Camera-type eye (tissue), 1 donor: Measurements from ENCODE around the gene SRF. TPM values are rescaled to one million over a fixed set of nuclear protein-coding genes. Genes with fewer than 3 reads are reported as not detected.

Experiments used
- total RNA-seq: library from RNA; depleted of rRNA; stranded (reverse); fragments of >200 nt; gene quantifications from one replicate; pipeline ENCODE4 v1.2.3, GENCODE V29; 2014

Gene SRF
- total RNA-seq: 17.2 TPM

DNA sequence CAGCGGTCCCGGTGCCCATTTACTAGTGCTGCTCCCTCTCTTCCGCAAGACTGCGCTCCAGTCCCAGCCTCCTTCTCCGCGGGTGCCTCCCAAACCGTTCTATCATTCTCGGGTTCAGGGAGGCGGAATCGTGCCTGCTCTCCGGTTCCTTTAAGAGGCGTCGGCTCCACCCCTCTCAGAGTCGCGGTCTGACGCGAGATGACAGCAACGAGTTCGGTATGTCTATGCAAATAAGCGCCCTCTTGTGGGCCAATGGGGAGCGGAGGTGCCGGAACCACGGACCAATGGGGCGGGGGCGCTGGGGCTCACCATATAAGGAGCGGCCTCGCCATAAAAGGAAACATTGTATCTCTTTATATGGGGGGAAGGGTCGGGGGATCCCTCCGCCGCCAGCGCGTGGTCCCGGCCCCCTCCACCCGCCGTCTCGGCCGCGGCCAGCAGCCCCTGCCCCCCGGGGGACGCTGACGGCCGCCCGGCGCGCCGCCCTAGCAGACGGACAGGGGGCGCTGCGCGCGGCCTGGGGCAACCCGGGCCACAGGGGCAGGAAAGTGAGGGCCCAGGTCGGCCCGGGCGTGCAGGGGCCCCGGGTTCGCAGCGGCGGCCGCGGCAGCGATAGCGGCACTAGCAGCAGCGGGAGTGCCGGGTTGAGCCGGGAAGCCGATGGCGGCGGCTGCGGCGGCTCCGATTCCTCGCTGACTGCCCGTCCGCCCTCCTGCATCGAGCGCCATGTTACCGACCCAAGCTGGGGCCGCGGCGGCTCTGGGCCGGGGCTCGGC lies at the start of gene SRF:
Gene SRF (plus strand): TSS at position 339 of the 776 bp plus-strand sequence. CDS start 388 bp downstream, at position 727.

DNA sequence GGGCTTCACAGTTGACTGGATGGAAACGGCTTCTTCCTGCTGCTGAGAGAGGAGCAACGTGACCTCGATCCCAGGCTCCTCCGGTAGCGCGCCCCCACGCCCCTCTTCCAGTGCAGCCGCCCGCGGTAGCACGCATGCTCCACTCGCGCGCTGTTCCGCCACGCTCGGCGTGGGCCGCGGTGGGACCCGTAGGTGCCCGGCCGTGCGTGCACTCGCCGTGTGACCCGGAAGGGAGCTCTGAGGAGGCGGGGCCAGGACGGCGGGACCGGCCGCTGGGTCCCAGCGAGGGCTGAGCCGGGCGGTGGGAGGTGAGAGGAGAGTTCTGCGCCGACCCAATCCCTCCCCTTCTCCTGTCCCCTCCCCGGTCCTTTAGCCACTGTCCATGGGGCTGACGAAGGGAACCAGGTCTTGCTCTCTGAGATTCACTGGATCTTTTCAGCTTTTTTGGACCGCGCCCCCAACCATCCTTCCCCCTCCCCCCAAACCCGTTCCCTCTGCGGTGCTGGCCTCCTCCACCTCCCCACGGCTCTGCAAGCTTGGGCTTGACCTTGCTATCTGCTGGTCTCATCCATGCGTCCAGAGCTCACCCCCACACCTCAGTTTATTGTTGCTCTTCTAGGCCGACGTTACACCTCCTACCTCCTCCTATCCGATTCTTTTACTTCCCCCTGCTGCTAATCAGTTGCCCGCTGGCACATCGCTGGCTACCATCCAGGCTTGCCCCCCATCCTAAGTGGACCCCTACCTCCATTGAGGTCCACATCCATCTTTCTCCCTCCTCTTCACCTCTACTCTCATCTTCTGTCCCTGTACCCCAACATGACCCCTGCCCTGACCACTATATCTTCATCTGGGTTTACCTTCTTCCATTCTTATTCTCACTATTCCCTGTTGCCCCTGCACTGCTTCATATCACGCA lies 11.1 kb downstream of the SRF start, which contains the start of gene CUL9:
Gene CUL9 (plus strand): TSS at position 255 of the 919 bp plus-strand sequence. CDS start 2,115 bp downstream, outside the sequence.

DNA sequence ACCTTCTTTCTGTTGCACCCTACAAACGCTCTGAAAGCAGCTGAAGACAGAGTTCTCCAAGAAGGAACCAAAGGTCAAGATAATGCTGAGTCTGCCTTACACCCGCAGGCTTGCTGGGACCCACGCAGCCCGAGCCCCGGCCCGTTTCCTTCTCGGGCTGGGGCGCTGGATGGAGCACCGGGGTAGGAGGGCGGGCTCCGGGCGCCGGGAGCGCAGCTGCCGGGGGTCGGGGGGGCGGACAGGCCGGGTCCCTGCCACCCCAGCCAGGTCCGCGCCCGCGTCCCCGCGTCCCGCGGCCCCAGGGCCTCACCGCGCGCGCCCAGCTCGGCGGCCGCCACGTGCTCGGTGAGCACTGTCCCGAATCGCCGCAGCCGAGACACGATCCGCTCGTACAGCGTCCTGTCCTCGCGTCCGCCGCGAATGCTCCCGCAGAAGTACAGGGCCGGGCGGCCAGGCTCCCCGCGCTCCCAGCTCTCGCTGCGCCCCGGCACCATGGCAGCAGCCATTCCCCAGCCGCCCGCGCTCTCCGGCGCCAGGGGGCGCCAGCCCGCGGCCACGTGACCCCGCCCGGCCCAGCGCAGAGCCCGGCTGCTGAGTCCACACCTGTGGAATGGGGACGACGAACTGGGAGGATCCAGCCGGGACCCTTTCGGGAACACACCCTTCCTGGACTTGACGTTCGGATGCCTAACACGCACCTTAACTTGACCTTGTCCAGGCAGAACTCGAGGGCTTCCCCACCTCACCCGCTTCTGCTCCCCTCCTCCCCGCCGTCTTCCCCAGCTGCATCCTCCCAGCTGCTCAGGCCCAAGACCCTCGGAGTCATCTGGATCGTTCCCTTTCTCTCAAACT lies 58.1 kb downstream of the SRF start, which contains the start of gene DNPH1:
Gene DNPH1 (minus strand): TSS at position 531 of the 852 bp plus-strand sequence. CDS start 25 bp downstream, at position 506.

Other genes with a start within 250 kb of the SRF start
- gene CNPY3, start 241.8 kb upstream of the SRF start, total RNA-seq: 39.6 TPM
- gene GNMT, start 210.5 kb upstream of the SRF start, total RNA-seq: not detected
- 29.6 TPM for gene PEX6, start 192.1 kb upstream of the SRF start, total RNA-seq
- gene PPP2R5D, start 186.7 kb upstream of the SRF start, total RNA-seq: 31.1 TPM
- 37.6 TPM for gene MEA1, start 157.3 kb upstream of the SRF start, total RNA-seq
- 128 TPM for gene KLHDC3, start 157.0 kb upstream of the SRF start, total RNA-seq
- gene RRP36, start 149.6 kb upstream of the SRF start, total RNA-seq: 44.5 TPM
- gene CUL7, start 117.4 kb upstream of the SRF start, total RNA-seq: 33.0 TPM
- 17.3 TPM for gene MRPL2, start 111.8 kb upstream of the SRF start, total RNA-seq
- gene KLC4, start 111.6 kb upstream of the SRF start, total RNA-seq: 63.3 TPM
- gene PTK7, start 95.0 kb upstream of the SRF start, total RNA-seq: 76.4 TPM
- gene CUL9, start 10.9 kb downstream of the SRF start, total RNA-seq: 45.0 TPM
- gene DNPH1, start 58.2 kb downstream of the SRF start, total RNA-seq: 34.7 TPM
- 4.6 TPM for gene TTBK1, start 72.2 kb downstream of the SRF start, total RNA-seq
- gene SLC22A7, start 127.0 kb downstream of the SRF start, total RNA-seq: not detected
- not detected for gene CRIP3, start 137.6 kb downstream of the SRF start, total RNA-seq
- 31.2 TPM for gene ZNF318, start 198.4 kb downstream of the SRF start, total RNA-seq